DOHH2 (cell line): Measurements from ENCODE around the gene PHF21A.

Source experiments
- H3F3A ChIP-seq: fragments of 200-600 bp; sonication (generic), shearing (Covaris generic); 2 replicates; pipeline ENCODE4 v1.6.0; 2016; ENCODE audit warnings: antibody characterized with exemption, mild to moderate bottlenecking; ENCODE audit not compliant: control insufficient read depth, insufficient read depth
- H3K27ac ChIP-seq: fragments of 200-600 bp; sonication (generic); 2 replicates; pipeline ENCODE4 v1.5.1; 2014; ENCODE audit warnings: low read depth, mild to moderate bottlenecking, low read length, moderate library complexity
- H3K27me3 ChIP-seq: fragments of 200-600 bp; sonication (generic); 2 replicates; pipeline ENCODE4 v1.6.1; 2014; ENCODE audit warnings: mild to moderate bottlenecking, low read length, mixed read lengths; ENCODE audit not compliant: control insufficient read depth
- H3K36me3 ChIP-seq: fragments of 200-600 bp; sonication (generic); 2 replicates; pipeline ENCODE4 v1.6.1; 2014; ENCODE audit warnings: mild to moderate bottlenecking, low read length, moderate library complexity, mixed read lengths; ENCODE audit not compliant: control insufficient read depth
- H3K4me1 ChIP-seq: fragments of 200-600 bp; sonication (generic); 2 replicates; pipeline ENCODE4 v1.6.1; 2014; ENCODE audit warnings: mild to moderate bottlenecking, low read length, mixed read lengths; ENCODE audit not compliant: control insufficient read depth
- H3K4me2 ChIP-seq: fragments of 200-600 bp; sonication (generic); 2 replicates; pipeline ENCODE4 v1.6.0; 2014; ENCODE audit warnings: mild to moderate bottlenecking, low read length, moderate library complexity
- H3K4me3 ChIP-seq: fragments of 200-600 bp; sonication (generic); 2 replicates; pipeline ENCODE4 v1.5.1; 2014; ENCODE audit warnings: mild to moderate bottlenecking, low read length, mixed read lengths
- H3K79me2 ChIP-seq: fragments of 200-600 bp; sonication (generic); 2 replicates; pipeline ENCODE4 v1.6.1; 2014; ENCODE audit warnings: mild to moderate bottlenecking, low read length, mixed read lengths; ENCODE audit not compliant: control insufficient read depth
- H3K9me2 ChIP-seq: fragments of 200-600 bp; sonication (generic); replicated peaks from 2 replicates; pipeline ENCODE4 v1.6.1; 2014; ENCODE audit warnings: mild to moderate bottlenecking, low read length, mixed read lengths; ENCODE audit not compliant: control insufficient read depth
- H3K9me3 ChIP-seq: fragments of 200-600 bp; sonication (generic); 2 replicates; pipeline ENCODE4 v1.6.1; 2014; ENCODE audit warnings: antibody characterized with exemption, low read length, mixed read lengths; ENCODE audit not compliant: control insufficient read depth, insufficient read depth
- H4K20me1 ChIP-seq: fragments of 200-600 bp; sonication (generic); 2 replicates; pipeline ENCODE4 v1.6.0; 2014; ENCODE audit warnings: low read depth, mild to moderate bottlenecking, antibody characterized with exemption, low read length, moderate library complexity; ENCODE audit not compliant: control insufficient read depth, insufficient read depth
- CTCF ChIP-seq: fragments of 200-600 bp; sonication (generic); IDR thresholded peaks from one replicate; pipeline ENCODE4 v1.5.1; 2014; ENCODE audit warnings: antibody characterized with exemption, mild to moderate bottlenecking, low read depth, low read length; ENCODE audit not compliant: poor library complexity, severe bottlenecking
- EZH2phosphoT487 ChIP-seq: fragments of 200-600 bp; sonication (generic); IDR thresholded peaks from 2 replicates; pipeline ENCODE4 v1.6.1; 2017; ENCODE audit warnings: borderline replicate concordance, mild to moderate bottlenecking, antibody characterized with exemption, low read length, moderate library complexity, mixed read lengths

The PHF21A gene

GRCh38 chr11:46120346-46121300 is 631 bp downstream of the PHF21A start:
- peaks cover 48% of the 10 kb centered on the region for H3K79me2 ChIP-seq
- no peaks in the 10 kb centered on the region for H3K9me2 ChIP-seq
- H3K4me1 ChIP-seq, result peaks cover 35% of the 10 kb centered on the region
- H4K20me1 ChIP-seq, result no peaks in the 10 kb centered on the region
- TF ChIP-seq EZH2phosphoT487 (no peak), CTCF (peak; percentile 2)
- H3K9me3 ChIP-seq, result no peaks in the 10 kb centered on the region
- no peaks in the 10 kb centered on the region for H3K27me3 ChIP-seq
- H3K4me3 ChIP-seq, result peak overlapping the region; percentile 91
- peaks cover 30% of the 10 kb centered on the region for H3F3A ChIP-seq
- H3K27ac ChIP-seq, result peak overlapping the region; percentile 96
- H3K4me2 ChIP-seq, result peak overlapping the region; percentile 93
- peaks cover 3% of the 10 kb centered on the region; the same call in 1 of the 2 replicates for H3K36me3 ChIP-seq

DNA sequence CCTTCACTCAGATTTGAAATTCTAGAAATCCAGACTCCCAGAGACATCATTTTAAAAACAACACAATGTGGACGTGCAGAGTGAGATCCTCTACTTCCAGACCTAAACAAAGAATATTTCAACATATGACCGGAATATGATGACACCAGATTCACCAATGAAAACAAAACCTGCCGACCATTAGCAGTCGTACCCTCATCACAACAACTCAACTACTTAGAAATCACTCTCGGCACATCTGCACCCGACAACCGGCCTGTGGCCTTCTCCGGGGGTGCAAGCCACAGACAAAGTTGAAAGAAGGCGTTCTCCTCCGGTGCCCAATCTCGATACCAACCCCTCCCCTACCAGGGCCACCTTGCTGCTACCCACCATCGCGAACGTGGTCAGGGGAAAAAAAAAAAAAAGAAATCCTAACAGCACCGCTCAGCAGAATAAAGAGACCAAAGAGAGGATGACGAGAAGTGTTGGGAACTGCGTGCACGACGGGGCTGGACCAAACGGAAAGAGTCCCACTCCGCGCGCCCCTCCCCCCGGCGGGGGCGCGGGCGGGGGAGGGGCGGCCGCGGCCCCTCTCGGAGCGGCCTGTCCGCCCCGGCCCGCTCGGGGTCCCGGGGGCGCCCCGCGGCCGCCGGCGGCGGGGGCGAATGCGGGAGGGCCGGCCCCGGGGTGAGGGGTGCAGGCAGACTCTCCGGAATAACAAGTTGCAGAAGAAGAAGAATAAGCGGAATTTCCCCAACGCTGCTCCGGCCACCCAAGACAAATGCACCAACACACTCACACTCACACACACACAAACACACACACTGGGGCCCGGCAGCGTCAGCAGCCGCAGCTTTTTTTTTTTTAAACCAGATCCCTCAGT is 1.7 kb downstream of the PHF21A start:
- Histone ChIP-seq H3K9me2 (no peaks in the 10 kb centered on the region), H3K36me3 (peaks cover 3% of the 10 kb centered on the region; the same call in 1 of the 2 replicates), H4K20me1 (no peaks in the 10 kb centered on the region), H3K79me2 (peaks cover 59% of the 10 kb centered on the region), H3K4me2 (peak overlapping the region; percentile 80), H3K9me3 (no peaks in the 10 kb centered on the region), H3K27me3 (no peaks in the 10 kb centered on the region), H3F3A (peaks cover 34% of the 10 kb centered on the region), H3K4me1 (peaks cover 46% of the 10 kb centered on the region), H3K4me3 (peak overlapping the region; percentile 91), H3K27ac (peak overlapping the region; percentile 78)
- no peak for TF ChIP-seq EZH2phosphoT487
- no peak for TF ChIP-seq CTCF

- Histone ChIP-seq H3K4me2 (peak overlapping the region; percentile 80), H3K27me3 (no peaks in the 10 kb centered on the region), H3K9me2 (no peaks in the 10 kb centered on the region), H3K36me3 (peaks cover 3% of the 10 kb centered on the region; the same call in 1 of the 2 replicates), H3K27ac (peak overlapping the region; percentile 78), H3F3A (peaks cover 35% of the 10 kb centered on the region), H3K4me1 (peaks cover 53% of the 10 kb centered on the region), H4K20me1 (no peaks in the 10 kb centered on the region), H3K9me3 (no peaks in the 10 kb centered on the region), H3K4me3 (peak overlapping the region; percentile 91), H3K79me2 (peaks cover 66% of the 10 kb centered on the region)
- TF ChIP-seq EZH2phosphoT487 (no peak), CTCF (no peak)
These were observed 2.4 kb downstream of the PHF21A start for GRCh38 chr11:46118702-46119351.
